CD4-positive, alpha-beta T cell (primary cell): ENCODE measurements around the gene C11orf68. TPM values are rescaled to one million over a fixed set of nuclear protein-coding genes. Genes with fewer than 3 reads are reported as not detected.

Experiments
- ATAC-seq: fragments of 200-7000 bp; cut with Tn5 transposase; one replicate; pipeline ENCODE4 v1.10.0; 2022; ENCODE audit warnings: mild to moderate bottlenecking; ENCODE audit not compliant: poor library complexity
- CTCF ChIA-PET: fragments of 350-600 bp; sonication (Branson Sonifier 250); formaldehyde crosslinking; loops from one replicate; lab custom pipeline; 2021; ENCODE audit warnings: antibody characterized with exemption, inconsistent platforms; lab: Charles Lee
- POLR2A ChIA-PET: fragments of 350-600 bp; sonication (Branson Sonifier 250); formaldehyde crosslinking; loops from one replicate; lab custom pipeline; 2021; ENCODE audit warnings: antibody characterized with exemption, inconsistent platforms; lab: Charles Lee
- DNase-seq, 14 experiments: peaks; one replicate each; pipeline ENCODE4 v3.0.0-alpha.2; 2013 to 2020; ENCODE audit warnings: mixed read lengths in 2 of 14
- H3K27ac ChIP-seq, 2 donors: one replicate each; pipeline versions ENCODE4 v1.5.1 to v1.7.0; 2013; ENCODE audit warnings: low read length in 2 of 2, low read depth in 1 of 2, mild to moderate bottlenecking in 1 of 2
- H3K27me3 ChIP-seq, 2 experiments: 1 replicate in 1 of 2; 2 replicates in 1 of 2; pipeline versions ENCODE4 v1.6.1 to v1.7.0; 2013; ENCODE audit warnings: low read length in 2 of 2, control low read depth in 1 of 2, mild to moderate bottlenecking in 1 of 2, moderate library complexity in 1 of 2; ENCODE audit not compliant: insufficient read depth in 2 of 2, control insufficient read depth in 1 of 2
- H3K36me3 ChIP-seq: one replicate; pipeline ENCODE4 v1.6.1; 2013; ENCODE audit warnings: low read length, control low read depth; ENCODE audit not compliant: insufficient read depth
- H3K4me1 ChIP-seq: one replicate; pipeline ENCODE4 v1.6.1; 2013; ENCODE audit warnings: low read length, control low read depth; ENCODE audit not compliant: insufficient read depth
- H3K4me3 ChIP-seq: one replicate; pipeline ENCODE4 v1.5.1; 2013; ENCODE audit warnings: mild to moderate bottlenecking, low read length, moderate library complexity
- H3K9me3 ChIP-seq, 2 experiments: 1 replicate in 1 of 2; 2 replicates in 1 of 2; pipeline versions ENCODE4 v1.6.1 to v1.7.0; 2013; ENCODE audit warnings: low read length in 2 of 2, mild to moderate bottlenecking in 2 of 2, control low read depth in 1 of 2, moderate library complexity in 1 of 2; ENCODE audit not compliant: control insufficient read depth in 1 of 2, insufficient read depth in 1 of 2
- H3K27ac Mint-ChIP-seq: one replicate; pipeline ENCODE4 v1.8.0; 2020; ENCODE audit warnings: mixed read lengths
- H3K27me3 Mint-ChIP-seq: one replicate; pipeline ENCODE4 v1.8.0; 2021; ENCODE audit warnings: mixed read lengths
- H3K36me3 Mint-ChIP-seq: one replicate; pipeline ENCODE4 v1.8.0; 2021; ENCODE audit warnings: low read depth, mixed read lengths
- H3K4me1 Mint-ChIP-seq: one replicate; pipeline ENCODE4 v1.8.0; 2021; ENCODE audit warnings: low read depth, mixed read lengths
- H3K4me3 Mint-ChIP-seq: one replicate; pipeline ENCODE4 v1.8.0; 2020; ENCODE audit warnings: mild to moderate bottlenecking, mixed read lengths
- H3K9me3 Mint-ChIP-seq: one replicate; pipeline ENCODE4 v1.8.0; 2020; ENCODE audit warnings: mixed read lengths
- intact Hi-C, 2 experiments: fragments of 100-400 bp; cut with DNase I in 1 of 2; cut with micrococcal nuclease in 1 of 2; formaldehyde crosslinking; loops; one replicate each; pipeline versions ENCODE4 v1.15.1 to v1.9.0; 2023 to 2025; cut with DNase I, micrococcal nuclease
- total RNA-seq, 174 experiments: library from RNA in 2 of 174; stranded (reverse) in 2 of 174; gene quantifications; one replicate each; pipeline ENCODE4 v1.2.3 and lab custom pipeline; 2021 to 2026
- TF ChIP-seq, protein P1 (sequence below): fragments of 200-600 bp; IDR thresholded peaks from one replicate; pipeline ENCODE4 v1.8.0; 2022; ENCODE audit warnings: antibody characterized with exemption, mild to moderate bottlenecking

Gene C11orf68
- total RNA-seq, 2 experiments from 2014 or later, result 13.7 to 13.8 TPM

DNA sequence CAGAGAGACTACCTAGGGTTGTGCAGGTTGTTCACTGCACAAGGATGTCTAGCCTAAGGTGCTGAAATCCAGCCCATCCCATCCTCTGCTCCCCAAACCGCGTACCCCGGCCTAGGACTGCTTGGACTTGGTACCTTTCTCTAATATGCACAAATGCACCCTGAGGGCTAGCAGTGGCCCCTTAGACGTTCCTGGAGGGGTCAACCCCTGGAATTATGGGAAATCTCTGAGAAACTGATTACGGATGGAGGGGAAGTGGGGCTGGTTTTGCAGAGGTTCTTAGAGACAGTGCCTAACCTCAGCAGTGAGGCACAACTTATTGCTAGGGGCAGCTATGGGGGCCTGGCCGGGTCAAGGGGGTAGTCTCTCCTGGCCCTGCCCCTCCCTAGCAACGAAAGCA lies 2.5 kb downstream of the C11orf68 start:
- CTCF ChIA-PET, result interaction anchor here (0.8 kb wide), 1 partner anchor 25 kb away, joined by 3 read pairs; the partner anchor contains the start of gene CCDC85B
- peaks cover 27% of the 10 kb centered on the region for H3K36me3 Mint-ChIP-seq
- H3K4me3 ChIP-seq, result no peak overlapping the region
- peaks cover 23% of the 10 kb centered on the region for H3K36me3 ChIP-seq
- H3K27me3 ChIP-seq, result no peaks in the 10 kb centered on the region
- H3K9me3 Mint-ChIP-seq, result no peaks in the 10 kb centered on the region
- H3K27ac Mint-ChIP-seq, result peak overlapping the region; percentile 82
- TF ChIP-seq, protein P1, sequence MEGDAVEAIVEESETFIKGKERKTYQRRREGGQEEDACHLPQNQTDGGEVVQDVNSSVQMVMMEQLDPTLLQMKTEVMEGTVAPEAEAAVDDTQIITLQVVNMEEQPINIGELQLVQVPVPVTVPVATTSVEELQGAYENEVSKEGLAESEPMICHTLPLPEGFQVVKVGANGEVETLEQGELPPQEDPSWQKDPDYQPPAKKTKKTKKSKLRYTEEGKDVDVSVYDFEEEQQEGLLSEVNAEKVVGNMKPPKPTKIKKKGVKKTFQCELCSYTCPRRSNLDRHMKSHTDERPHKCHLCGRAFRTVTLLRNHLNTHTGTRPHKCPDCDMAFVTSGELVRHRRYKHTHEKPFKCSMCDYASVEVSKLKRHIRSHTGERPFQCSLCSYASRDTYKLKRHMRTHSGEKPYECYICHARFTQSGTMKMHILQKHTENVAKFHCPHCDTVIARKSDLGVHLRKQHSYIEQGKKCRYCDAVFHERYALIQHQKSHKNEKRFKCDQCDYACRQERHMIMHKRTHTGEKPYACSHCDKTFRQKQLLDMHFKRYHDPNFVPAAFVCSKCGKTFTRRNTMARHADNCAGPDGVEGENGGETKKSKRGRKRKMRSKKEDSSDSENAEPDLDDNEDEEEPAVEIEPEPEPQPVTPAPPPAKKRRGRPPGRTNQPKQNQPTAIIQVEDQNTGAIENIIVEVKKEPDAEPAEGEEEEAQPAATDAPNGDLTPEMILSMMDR, result no peak
- no peak for ATAC-seq
- DNase-seq, result no peak
- peak overlapping the region; percentile 94 for H3K4me3 Mint-ChIP-seq
- H3K27me3 Mint-ChIP-seq, result no peaks in the 10 kb centered on the region
- no peak overlapping the region for H3K27ac ChIP-seq
- POLR2A ChIA-PET, result interaction anchor here (2.4 kb wide), 1 partner anchor 26 kb away, joined by 13 read pairs; the partner anchor contains the start of gene CCDC85B
- no peaks in the 10 kb centered on the region for H3K9me3 ChIP-seq
- peaks cover 32% of the 10 kb centered on the region for H3K4me1 Mint-ChIP-seq
- H3K4me1 ChIP-seq, result peaks cover 48% of the 10 kb centered on the region
- intact Hi-C loops, result loop anchor here in 1 of 2 experiments (5.0 kb wide), 1 partner anchor 136 kb away; the partner anchor contains the start of gene SF3B2

DNA sequence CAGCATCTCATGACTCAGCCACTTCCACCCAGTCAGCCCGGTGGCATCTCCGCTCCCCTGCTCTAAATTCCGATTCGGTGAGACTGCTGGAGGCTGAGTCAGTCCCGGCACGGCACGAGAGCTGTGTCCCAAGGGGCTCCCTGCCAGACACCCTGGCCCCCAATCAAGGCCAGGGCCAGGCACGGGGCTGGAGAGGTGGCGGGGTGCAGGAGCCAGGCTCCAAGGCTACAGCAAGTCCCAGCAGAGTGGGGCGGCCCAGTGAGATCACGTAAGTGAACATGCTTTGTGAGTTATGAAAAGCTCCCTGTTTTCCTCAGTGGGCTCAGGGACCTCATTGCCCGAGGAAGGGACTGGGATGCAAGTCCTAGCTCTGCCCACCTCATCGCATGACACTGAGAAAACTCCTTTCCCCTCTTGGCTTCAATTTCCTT lies 3.0 kb downstream of the C11orf68 start:
- H3K4me1 ChIP-seq, result peaks cover 43% of the 10 kb centered on the region
- intact Hi-C loops, result loop anchor here in 1 of 2 experiments (5.0 kb wide), 1 partner anchor 136 kb away; the partner anchor contains the start of gene SF3B2
- DNase-seq (peak in 3 of 14 experiments; percentile 33 to 73 (median 63)), ATAC-seq (no peak)
- no peaks in the 10 kb centered on the region for H3K9me3 ChIP-seq
- no peaks in the 10 kb centered on the region for H3K27me3 ChIP-seq
- no peak overlapping the region for H3K27ac ChIP-seq
- Mint-ChIP-seq H3K9me3 (no peaks in the 10 kb centered on the region), H3K4me3 (no peak overlapping the region), H3K4me1 (peaks cover 32% of the 10 kb centered on the region), H3K36me3 (peaks cover 27% of the 10 kb centered on the region), H3K27me3 (no peaks in the 10 kb centered on the region), H3K27ac (peak overlapping the region; percentile 82)
- CTCF ChIA-PET, result interaction anchor here (0.8 kb wide), 1 partner anchor 25 kb away, joined by 3 read pairs; the partner anchor contains the start of gene CCDC85B
- TF ChIP-seq, protein P1, result no peak
- POLR2A ChIA-PET, result interaction anchor here (0.6 to 2.4 kb wide), 3 partner anchors 25 to 200 kb away, joined by 3 to 13 read pairs (median 3); partner anchors contain the start of genes CCDC85B and SART1
- peaks cover 21% of the 10 kb centered on the region for H3K36me3 ChIP-seq
- no peak overlapping the region for H3K4me3 ChIP-seq

DNA sequence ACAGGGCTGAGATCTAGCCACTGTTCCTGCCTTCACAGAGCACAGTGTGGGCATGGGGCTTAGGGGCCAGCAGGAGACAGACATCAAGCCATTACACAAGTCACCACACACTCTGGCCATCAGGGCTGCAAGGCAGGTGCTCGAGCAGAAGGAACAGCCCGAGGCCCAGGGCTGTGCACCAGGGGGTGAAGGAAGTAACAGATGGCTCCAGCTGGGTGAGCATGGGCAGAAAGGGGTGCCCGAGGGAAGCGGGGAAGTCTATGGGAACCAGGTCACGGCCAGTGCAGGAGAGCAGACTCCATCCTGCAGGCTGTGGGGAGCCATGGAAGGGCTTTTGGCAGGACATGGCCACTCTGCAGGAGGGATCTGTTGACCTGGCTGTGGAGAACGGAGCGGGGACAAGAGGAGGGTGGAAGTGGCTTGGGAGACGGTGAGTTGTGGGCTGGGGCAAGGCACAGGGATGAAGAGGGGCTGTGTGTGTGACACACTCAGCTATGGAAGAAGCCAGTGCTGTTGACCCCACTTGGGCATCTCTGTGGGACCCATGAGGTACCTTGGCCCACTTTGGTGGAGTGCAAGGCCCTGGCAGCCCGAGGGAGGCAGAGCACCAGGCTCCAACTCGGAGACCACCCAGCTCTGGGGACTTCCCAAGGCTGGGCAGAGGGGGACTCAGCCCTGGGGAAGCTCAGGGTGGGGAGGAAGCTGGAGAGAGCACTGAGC lies 3.6 kb downstream of the C11orf68 start:
- intact Hi-C loops, result loop anchor here in 1 of 2 experiments (5.0 kb wide), 1 partner anchor 137 kb away; the partner anchor contains the start of gene SF3B2
- Mint-ChIP-seq H3K4me1 (peaks cover 31% of the 10 kb centered on the region), H3K36me3 (peaks cover 25% of the 10 kb centered on the region), H3K27ac (peak overlapping the region; percentile 75), H3K4me3 (peak overlapping the region; percentile 69), H3K27me3 (no peaks in the 10 kb centered on the region), H3K9me3 (no peaks in the 10 kb centered on the region)
- POLR2A ChIA-PET, result interaction anchor here (0.6 to 2.4 kb wide), 4 partner anchors 9 to 201 kb away, joined by 3 to 13 read pairs (median 3); partner anchors contain the start of genes CCDC85B and SART1
- H3K4me3 ChIP-seq, result no peak overlapping the region
- no peaks in the 10 kb centered on the region for H3K27me3 ChIP-seq
- no peaks in the 10 kb centered on the region for H3K9me3 ChIP-seq
- H3K27ac ChIP-seq, result no peak overlapping the region
- TF ChIP-seq, protein P1, result no peak
- CTCF ChIA-PET, result interaction anchor here (0.8 kb wide), 1 partner anchor 24 kb away, joined by 3 read pairs; the partner anchor contains the start of gene CCDC85B
- no peak for DNase-seq
- H3K36me3 ChIP-seq, result peaks cover 16% of the 10 kb centered on the region
- peaks cover 37% of the 10 kb centered on the region for H3K4me1 ChIP-seq
- no peak for ATAC-seq
